ENCODE results near the gene UBE2F.

Gene UBE2F

GRCh38 chr2:237966565-237967462, at the start of gene UBE2F:
Gene UBE2F (plus strand): TSS chr2:237967014. CDS start chr2:237973108, 6,094 bp downstream.
- DNase-seq: peak; percentile 88 to 96 (median 94)

GRCh38 chr2:237917696-237918374, 49.0 kb upstream of the UBE2F start:
- DNase-seq: no peak

DNA sequence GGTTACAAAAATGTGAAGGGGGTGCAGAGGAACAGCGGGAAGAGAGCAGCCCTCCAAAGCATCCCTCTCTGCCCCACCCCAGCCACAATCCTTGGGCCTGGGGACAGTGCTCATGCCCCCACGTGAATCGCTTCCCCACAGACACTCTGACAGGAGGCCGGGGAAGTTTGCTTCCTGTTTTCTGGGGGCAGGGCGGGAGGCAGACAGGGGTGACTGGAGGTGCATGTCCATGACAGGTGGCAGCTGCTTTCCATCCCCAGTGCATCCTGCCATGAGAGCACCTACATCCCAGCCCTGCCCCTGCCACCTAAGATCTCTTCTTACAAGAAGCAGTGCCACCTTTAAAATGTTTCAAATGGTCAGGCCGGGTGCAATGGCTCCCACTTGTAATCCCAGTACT, 47.2 kb upstream of the UBE2F start:
- DNase-seq: no peak

DNA sequence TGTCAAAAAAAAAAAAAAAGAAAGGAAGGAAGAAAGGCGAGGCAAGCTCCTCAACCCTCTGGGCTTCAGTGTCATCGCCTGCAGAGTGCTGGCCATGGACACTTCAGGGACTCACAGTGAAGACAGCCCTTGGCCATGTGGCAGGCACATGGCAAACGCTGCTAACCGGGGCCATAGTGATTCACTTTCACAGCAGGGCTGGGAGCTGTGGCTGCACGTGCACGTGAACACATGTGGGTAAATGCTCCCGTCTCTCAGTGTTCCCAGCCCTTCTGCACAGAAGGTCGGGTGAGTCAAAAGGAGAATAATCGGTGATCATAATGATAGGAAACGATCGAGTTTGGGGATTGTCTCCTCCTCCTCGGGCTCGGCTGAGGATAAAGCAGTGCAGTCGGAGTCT, 46.1 kb upstream of the UBE2F start:
- DNase-seq: no peak

GRCh38 chr2:237921967-237922492, 44.8 kb upstream of the UBE2F start:
- no peak for DNase-seq

DNA sequence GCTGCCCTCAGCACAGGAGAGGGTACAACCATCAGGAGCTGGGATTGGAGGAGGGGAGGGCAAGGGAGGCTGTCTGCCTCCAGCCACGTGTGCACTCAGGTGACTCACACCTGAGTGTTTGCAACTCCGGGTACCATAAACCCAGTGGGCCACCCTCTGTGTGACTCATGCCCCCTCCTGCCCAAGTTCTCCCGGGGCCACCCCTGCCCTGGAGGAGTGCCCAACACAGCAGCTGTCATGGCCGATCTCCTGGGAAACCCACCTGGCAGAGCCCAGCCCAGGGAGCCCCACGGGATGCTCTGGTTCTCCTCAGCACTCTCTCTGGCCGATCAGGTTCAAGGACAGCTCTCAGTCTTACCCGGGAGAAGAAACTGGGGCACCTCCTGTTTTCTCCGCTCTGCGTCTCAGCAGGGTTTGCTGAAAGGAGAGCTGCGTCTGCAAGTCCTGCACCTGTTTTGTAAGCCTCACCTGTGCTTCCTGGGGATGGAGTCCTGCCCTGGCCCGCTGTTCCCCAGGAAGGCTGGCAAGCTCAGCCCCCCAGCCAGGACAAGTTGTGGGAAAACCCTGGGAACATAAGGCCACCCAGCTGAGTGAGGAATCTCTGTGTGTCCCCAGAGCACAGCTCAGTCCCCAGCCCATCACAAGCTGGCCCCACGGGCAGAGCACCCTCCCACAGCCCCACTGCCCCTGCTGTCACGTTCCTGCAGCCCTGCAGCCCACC, 44.0 kb upstream of the UBE2F start:
- no peak for DNase-seq

DNA sequence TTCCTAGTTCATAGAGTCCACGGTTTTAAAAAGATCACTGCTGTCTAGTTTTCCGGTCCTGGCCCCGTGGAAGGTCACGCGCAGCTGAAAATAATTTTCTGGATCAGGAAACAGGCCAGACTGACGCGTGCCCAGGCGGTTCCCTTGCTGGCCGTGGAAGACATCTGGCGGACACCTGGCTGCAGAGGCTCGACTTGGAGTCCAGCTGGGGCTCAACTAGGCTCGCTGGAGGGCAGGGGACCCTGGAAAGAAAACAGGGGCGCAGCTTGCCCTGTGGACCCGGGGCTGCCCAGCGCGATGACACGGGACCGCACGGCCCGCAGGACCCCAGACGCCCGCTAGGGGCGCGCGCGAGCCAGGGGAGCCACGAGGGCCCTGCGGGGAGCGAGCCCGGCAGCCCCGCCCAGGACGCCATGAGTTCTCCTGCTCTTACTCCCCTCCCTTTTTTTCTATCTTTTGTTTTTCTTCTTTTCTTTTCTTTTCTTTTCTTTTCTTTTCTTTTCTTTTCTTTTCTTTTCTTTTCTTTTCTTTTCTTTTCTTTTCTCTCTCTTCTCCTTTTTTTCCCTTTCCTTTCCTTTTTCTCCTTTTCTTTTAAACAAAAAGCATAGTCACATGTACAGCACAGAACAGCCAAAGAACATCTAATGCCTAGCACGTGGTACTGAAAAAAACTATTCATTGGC, 43.2 kb upstream of the UBE2F start:
- peak; percentile 65 to 75 (median 70) for DNase-seq

- DNase-seq: no peak
Observed at GRCh38 chr2:237924164-237924534, 42.7 kb upstream of the UBE2F start.

DNA sequence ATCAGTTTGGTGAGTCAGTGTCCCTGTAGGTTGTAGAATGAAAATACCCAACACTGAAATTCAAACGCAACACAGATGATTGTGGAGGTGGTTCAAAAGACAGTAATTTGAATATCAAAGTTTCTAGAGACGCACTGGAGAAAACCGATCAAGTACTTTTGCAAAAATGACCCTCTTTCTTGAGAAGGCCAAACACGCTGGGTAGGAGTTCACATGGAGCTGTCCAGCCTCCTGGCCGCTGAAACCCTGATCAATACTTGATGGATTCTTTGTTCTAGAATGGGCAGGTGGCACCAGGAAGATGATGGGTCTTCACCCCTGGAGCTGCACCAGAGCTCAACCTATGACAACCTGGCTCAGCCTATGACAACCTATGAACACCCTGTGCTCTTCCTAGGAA, 39.7 kb upstream of the UBE2F start:
- no peak for DNase-seq

DNA sequence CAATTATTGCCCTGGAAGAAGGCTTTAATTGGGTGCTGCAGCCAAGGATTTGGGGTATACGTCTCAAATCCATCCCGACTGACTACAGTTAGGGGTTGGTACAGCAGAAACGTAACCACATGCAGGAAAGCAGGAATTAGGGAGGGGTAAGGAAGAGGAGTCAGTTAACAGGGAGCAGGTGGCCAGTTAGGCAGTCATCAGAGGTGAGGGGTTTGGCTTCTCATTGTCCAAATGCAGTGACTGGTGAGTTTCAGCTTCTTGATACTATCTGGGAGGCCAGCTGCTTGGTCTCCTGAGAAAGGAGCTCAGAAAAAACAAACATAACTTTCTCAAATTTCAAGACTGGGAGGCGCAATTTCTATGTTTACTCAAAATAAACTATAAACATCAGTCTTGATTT, 38.8 kb upstream of the UBE2F start:
- no peak for DNase-seq

DNA sequence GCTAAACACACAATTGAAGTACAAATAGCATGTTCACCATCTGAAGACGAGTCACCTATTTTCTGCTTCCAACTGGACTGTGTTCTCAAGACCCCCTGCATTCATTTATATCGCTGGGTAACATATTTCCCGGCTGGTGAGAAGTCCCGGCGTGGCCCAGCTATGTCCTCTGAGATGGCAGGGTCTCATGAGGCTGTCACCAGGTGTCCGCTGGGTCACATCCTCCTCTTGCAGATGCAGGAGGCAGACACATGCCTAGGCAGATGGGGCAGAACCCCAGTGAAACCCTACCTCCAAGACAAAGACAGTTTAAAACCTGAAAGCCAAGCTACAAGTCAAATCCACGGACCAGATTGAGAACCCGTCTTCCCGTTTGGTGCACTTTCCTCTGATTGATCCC, 36.8 kb upstream of the UBE2F start:
- no peak for DNase-seq

- DNase-seq: no peak
Observed at GRCh38 chr2:237931205-237931721, 35.6 kb upstream of the UBE2F start.

- DNase-seq: no peak
Observed at GRCh38 chr2:237932731-237933131, 34.1 kb upstream of the UBE2F start.

DNA sequence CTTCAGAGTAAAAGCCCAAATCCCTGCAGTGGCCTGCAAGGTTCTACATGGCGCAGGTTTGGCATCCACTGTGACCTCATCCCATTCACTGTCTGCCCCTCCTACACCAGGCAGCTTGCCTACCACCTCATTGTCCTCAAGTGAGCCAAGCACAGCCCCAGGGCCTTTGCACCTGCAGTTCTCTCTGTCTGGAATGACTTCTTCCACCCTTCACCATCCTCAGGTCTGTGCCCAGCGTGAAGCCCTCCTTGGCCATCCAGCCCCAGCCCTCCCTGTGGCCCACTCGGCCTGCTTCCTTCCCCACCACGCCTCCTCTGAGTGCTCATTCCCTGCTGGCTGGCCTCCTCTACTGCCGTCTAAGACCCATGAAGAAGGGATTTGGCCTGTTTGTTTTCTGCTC, 32.6 kb upstream of the UBE2F start:
- DNase-seq: no peak

- DNase-seq: no peak
Observed at GRCh38 chr2:237935740-237936452, 30.9 kb upstream of the UBE2F start.

- no peak for DNase-seq
Observed at GRCh38 chr2:237939251-237939650, 27.6 kb upstream of the UBE2F start.

GRCh38 chr2:237940828-237941227, 26.0 kb upstream of the UBE2F start:
- no peak for DNase-seq

DNA sequence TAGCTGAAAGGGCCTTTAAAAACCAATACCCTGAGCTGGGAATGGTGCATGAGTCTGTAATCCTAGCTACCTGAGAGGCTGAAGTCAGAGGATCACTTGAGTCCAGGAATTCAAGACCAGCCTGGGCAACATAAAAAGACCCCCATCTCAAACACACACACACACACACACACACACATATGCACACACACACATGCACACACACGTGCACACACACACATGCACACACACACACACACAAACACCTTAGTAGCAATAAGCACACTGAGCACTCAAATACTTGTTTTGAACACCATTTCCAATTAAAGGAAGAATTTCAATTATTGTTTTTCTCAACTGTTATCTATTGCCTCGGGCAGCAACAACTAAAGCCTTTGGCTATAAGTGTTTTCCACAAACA, 25.6 kb upstream of the UBE2F start:
- no peak for DNase-seq

DNA sequence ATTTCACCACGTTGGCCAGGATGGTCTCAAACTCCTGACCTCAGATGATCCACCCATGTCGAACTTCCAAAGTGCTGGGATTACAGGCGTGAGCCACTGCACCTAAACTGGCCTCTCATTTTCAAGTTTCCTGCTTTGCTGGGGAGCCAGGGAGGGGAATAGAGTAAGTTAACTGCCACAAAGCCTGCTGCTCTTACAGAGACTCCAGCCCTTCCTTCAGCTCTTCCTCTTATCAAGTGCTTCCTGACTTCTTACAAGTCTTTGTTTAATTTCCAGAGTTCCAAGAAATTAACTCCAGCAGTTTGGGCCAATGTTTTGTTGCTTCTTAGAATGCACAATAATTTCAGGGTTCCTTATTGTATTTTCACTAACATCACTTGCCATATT, 24.3 kb upstream of the UBE2F start:
- DNase-seq: no peak

GRCh38 chr2:237943395-237944094, 23.3 kb upstream of the UBE2F start:
- no peak for DNase-seq

- no peak for DNase-seq
Observed at GRCh38 chr2:237944302-237944701, 22.5 kb upstream of the UBE2F start.

Measured in activated naive CD4-positive, alpha-beta T cell (primary cell).